Measurements from ENCODE around the gene NFE2L3. TPM values are rescaled to one million over a fixed set of nuclear protein-coding genes. Genes with fewer than 3 reads are reported as not detected.

The NFE2L3 gene
- total RNA-seq, 1 donor from 2014 or later, result 5.2 TPM

DNA sequence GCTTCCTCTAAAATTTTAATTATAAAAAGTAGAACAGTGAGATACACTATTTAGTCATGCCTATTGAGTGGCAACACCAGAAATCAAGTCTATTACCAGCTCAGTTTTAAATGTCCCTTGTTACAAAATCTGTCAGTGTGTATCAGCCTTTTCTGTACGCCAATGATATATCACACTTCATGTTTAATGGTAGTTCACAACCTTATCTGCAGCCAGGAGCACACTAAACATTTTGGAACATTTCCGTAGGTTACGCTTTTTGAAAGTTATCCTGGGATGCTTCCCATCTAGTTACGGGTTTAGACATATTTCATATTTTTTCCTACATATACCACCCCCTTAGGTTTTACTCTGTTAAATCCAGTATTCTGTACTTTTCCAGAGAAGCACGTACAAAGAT lies 43.2 kb downstream of the NFE2L3 start:
- Histone ChIP-seq H3K36me3 (peaks cover 0 to 76% of the 10 kb centered on the region in 2 donors), H3K27ac (no peak overlapping the region), H3K9me3 (no peaks in the 10 kb centered on the region), H3K4me1 (peaks cover 63% of the 10 kb centered on the region), H3K4me3 (no peak overlapping the region), H3K27me3 (no peaks in the 10 kb centered on the region)
- no peak for DNase-seq (ENCODE audit: extremely low spot score in 2 of 2)
- intact Hi-C loops (cut with DNase I), result no loop called here
- TF ChIP-seq POLR2AphosphoS5 (IDR thresholded peaks at IDR 0.05; ENCODE audit: insufficient read depth in 1 of 2, low read depth in 1 of 2) (no peak), POLR2A (IDR thresholded peaks at IDR 0.05) (no peak)
- TF ChIP-seq, protein P1, sequence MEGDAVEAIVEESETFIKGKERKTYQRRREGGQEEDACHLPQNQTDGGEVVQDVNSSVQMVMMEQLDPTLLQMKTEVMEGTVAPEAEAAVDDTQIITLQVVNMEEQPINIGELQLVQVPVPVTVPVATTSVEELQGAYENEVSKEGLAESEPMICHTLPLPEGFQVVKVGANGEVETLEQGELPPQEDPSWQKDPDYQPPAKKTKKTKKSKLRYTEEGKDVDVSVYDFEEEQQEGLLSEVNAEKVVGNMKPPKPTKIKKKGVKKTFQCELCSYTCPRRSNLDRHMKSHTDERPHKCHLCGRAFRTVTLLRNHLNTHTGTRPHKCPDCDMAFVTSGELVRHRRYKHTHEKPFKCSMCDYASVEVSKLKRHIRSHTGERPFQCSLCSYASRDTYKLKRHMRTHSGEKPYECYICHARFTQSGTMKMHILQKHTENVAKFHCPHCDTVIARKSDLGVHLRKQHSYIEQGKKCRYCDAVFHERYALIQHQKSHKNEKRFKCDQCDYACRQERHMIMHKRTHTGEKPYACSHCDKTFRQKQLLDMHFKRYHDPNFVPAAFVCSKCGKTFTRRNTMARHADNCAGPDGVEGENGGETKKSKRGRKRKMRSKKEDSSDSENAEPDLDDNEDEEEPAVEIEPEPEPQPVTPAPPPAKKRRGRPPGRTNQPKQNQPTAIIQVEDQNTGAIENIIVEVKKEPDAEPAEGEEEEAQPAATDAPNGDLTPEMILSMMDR (IDR thresholded peaks at IDR 0.05), result no peak

DNA sequence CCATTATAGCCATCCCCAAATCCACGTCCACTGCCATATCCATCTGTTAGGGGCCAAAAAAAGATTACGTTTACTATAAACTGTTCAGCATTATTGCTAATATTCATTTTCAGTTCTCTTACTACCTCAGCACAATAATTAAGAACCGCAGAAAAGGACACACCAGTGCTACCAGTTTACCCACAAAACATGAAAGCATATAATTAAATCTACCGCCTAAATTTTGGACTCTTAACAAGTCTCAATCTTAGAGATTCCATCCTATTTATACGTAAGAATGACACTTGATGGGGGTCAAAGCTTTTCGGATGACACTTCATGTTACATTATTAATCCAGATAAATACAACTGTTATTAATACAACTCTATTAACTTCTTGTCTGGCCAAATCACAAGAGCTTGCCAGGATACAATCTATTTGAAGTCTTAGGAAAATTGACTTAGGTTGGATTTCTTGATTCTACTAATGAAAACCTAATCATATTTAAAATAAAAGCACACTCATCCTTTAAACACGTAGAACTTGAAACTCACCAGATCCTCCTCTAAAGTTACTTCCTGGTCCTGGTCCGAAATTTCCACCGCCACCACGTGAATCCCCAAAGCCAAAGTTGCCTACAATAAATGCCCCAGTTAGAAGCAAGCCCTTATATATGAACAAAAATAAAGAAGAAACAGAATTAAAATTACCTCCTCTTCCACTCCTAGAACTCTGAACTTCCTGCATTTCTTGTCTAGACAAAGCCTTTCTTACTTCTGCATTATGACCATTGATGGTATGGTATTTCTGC lies 44.1 kb downstream of the NFE2L3 start:
- Histone ChIP-seq H3K4me3 (no peak overlapping the region), H3K27ac (peak overlapping the region; percentile 100), H3K9me3 (no peaks in the 10 kb centered on the region), H3K4me1 (peaks cover 63% of the 10 kb centered on the region), H3K36me3 (peaks cover 0 to 67% of the 10 kb centered on the region in 2 donors), H3K27me3 (no peaks in the 10 kb centered on the region)
- intact Hi-C loops (cut with DNase I), result no loop called here
- no peak for TF ChIP-seq POLR2AphosphoS5 (IDR thresholded peaks at IDR 0.05; ENCODE audit: insufficient read depth in 1 of 2, low read depth in 1 of 2)
- TF ChIP-seq, protein P1 (IDR thresholded peaks at IDR 0.05), result no peak
- TF ChIP-seq POLR2A (IDR thresholded peaks at IDR 0.05), result no peak
- DNase-seq (ENCODE audit: extremely low spot score in 2 of 2), result no peak

- DNase-seq (ENCODE audit: extremely low spot score in 2 of 2), result no peak
- intact Hi-C loops (cut with DNase I), result no loop called here
- Histone ChIP-seq H3K27me3 (no peaks in the 10 kb centered on the region), H3K4me1 (peaks cover 57% of the 10 kb centered on the region), H3K36me3 (peaks cover 0 to 54% of the 10 kb centered on the region in 2 donors), H3K27ac (peak overlapping the region; percentile 100), H3K4me3 (peak overlapping the region; percentile 81 to 98), H3K9me3 (no peaks in the 10 kb centered on the region)
- TF ChIP-seq POLR2A (IDR thresholded peaks at IDR 0.05) (no peak), POLR2AphosphoS5 (IDR thresholded peaks at IDR 0.05; ENCODE audit: insufficient read depth in 1 of 2, low read depth in 1 of 2) (no peak)
- TF ChIP-seq, protein P1 (IDR thresholded peaks at IDR 0.05), result no peak
Measured at GRCh38 chr7:26197153-26198115, 45.4 kb downstream of the NFE2L3 start.

DNA sequence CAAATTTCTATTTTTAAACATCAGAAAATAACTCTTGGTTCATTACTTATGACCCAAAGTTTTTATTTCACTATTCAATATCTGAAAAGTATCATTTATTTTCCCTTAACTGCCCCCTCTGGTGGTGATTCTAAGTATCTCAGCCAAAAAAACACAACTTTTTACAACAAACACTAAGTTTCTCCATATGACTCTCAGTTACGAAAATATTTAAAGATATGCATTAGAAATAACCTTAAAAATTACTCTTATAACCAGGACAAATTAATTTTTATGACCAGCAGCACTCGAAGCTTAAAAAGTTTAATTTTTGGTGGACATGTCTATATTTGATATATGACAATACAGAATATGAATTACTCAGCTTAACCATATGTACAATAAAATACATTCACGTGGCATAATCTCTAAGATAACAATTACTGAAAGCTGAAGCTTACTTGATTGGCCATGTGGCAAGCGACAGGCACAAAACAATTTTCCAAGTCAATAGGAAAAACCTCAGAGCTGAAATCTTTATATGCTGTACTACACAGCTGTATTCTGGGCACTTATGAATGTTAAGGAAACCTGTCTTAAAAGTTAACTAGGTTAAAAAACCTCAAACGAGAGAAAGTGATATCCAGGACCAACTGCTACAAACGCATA lies 46.3 kb downstream of the NFE2L3 start:
- intact Hi-C loops (cut with DNase I), result no loop called here
- Histone ChIP-seq H3K9me3 (no peaks in the 10 kb centered on the region), H3K36me3 (peaks cover 0 to 45% of the 10 kb centered on the region in 2 donors), H3K4me3 (peak overlapping the region; percentile 81 to 98), H3K4me1 (peaks cover 57% of the 10 kb centered on the region), H3K27me3 (no peaks in the 10 kb centered on the region), H3K27ac (peak overlapping the region; percentile 100)
- no peak for DNase-seq (ENCODE audit: extremely low spot score in 2 of 2)
- TF ChIP-seq, protein P1 (IDR thresholded peaks at IDR 0.05), result peak; percentile 58 to 73 (median 73)
- TF ChIP-seq POLR2A (IDR thresholded peaks at IDR 0.05) (no peak), POLR2AphosphoS5 (IDR thresholded peaks at IDR 0.05; ENCODE audit: insufficient read depth in 1 of 2, low read depth in 1 of 2) (peak in 1 of 2 donors; percentile 54)
